Measurements from ENCODE around the gene GOLGA1.

The GOLGA1 gene

GRCh38 chr9:124880501-124880900 lies 60.4 kb downstream of the GOLGA1 start:
- DNase-seq, result no peak

- DNase-seq, result no peak
Observed at GRCh38 chr9:124879226-124879625, 61.7 kb downstream of the GOLGA1 start.

- DNase-seq, result no peak
Observed at GRCh38 chr9:124878518-124878917, 62.4 kb downstream of the GOLGA1 start.

GRCh38 chr9:124878021-124878420 lies 62.9 kb downstream of the GOLGA1 start:
- DNase-seq, result no peak

- no peak for DNase-seq
Observed at GRCh38 chr9:124877021-124877782, 63.7 kb downstream of the GOLGA1 start.

GRCh38 chr9:124875501-124875900 lies 65.4 kb downstream of the GOLGA1 start:
- DNase-seq, result no peak

- peak; percentile 50 for DNase-seq
Observed at GRCh38 chr9:124873664-124874063, 67.2 kb downstream of the GOLGA1 start.

- DNase-seq, result no peak
Observed at GRCh38 chr9:124871156-124871561, 69.7 kb downstream of the GOLGA1 start.

GRCh38 chr9:124870723-124871122 lies 70.2 kb downstream of the GOLGA1 start:
- DNase-seq, result no peak

- peak; percentile 94 for DNase-seq
Observed at GRCh38 chr9:124869986-124870560, 70.8 kb downstream of the GOLGA1 start.

GRCh38 chr9:124869466-124869985 lies 71.4 kb downstream of the GOLGA1 start:
- DNase-seq, result peak; percentile 59

- DNase-seq, result peak; percentile 94
Observed at GRCh38 chr9:124868511-124869465, 72.1 kb downstream of the GOLGA1 start.

GRCh38 chr9:124863371-124863871 lies 77.5 kb downstream of the GOLGA1 start:
- DNase-seq, result no peak

GRCh38 chr9:124861342-124862229 lies 79.3 kb downstream of the GOLGA1 start, which contains the start of the genes ARPC5L and RPL35:
Gene ARPC5L, plus strand, starts transcription at chr9:124862130. Its CDS starts 7,161 bp downstream, at chr9:124869291.
Gene RPL35, minus strand, starts transcription at chr9:124861957. Its CDS starts 45 bp downstream, at chr9:124861912.
- peak; percentile 97 for DNase-seq

- no peak for DNase-seq
Observed at GRCh38 chr9:124860582-124861341, 80.1 kb downstream of the GOLGA1 start.

GRCh38 chr9:124859803-124860581 lies 80.9 kb downstream of the GOLGA1 start:
- no peak for DNase-seq

GRCh38 chr9:124858330-124859046 lies 82.4 kb downstream of the GOLGA1 start:
- no peak for DNase-seq

- no peak for DNase-seq
Observed at GRCh38 chr9:124857533-124858162, 83.2 kb downstream of the GOLGA1 start.

Data from stimulated activated CD4-positive, alpha-beta T cell treated with anti-CD3 and anti-CD28 coated beads, Interleukin-15, amount 100 ng/mL, for 24 hours (primary cell).